ENCODE measurements around the gene SCAMP4. TPM values are rescaled to one million over a fixed set of nuclear protein-coding genes. Genes with fewer than 3 reads are reported as not detected.

The SCAMP4 gene
- total and polyA plus RNA-seq, 9 of the 15 experiments (the other 6 are each of a cell fraction or from before 2014, with no cell fraction given) = 0.81 to 45.9 (median 12.8) TPM

DNA sequence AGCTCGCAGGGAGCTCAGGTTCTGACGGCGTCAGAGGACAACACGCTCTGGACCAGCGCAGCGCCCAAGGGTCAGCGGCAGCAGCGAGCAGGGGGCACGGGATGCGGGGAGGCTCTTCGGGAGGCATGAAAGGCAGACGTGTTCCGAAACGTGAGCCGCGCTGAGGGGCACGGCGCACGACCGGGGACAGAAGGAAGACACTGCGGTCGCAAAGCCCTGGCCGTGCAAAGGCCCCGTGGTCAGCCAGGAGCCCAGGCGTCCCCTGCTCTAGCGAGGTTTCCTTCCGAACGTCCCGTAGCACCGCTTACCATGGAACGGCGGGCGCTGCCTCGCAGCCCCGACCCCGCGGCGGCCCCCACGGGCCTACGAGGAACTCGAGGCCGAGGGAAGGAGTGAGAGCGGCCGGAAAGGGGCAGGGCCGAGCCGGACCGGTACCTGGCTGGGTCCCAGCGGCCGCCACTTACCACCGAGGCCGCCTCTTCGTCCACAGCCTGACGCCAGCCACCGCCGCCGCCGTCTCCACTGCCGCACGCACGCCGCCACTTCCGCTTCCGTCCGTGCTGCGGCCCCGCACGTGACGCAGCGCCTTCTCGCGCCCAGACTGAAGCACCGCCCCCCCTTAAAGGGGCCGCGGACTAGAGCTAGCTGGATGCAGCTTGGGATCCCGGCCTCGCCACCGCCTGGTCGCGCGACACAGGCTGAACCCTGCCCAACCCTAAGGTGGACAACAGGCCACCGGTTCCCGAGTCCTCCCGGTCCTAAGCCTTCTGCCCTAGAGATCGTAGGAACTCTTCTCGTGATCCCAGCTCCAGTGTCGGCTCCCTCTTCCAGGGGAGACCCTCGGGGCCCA lies 29.3 kb upstream of the SCAMP4 start (continued):
- TF ChIP-seq PRDM10 (IDR thresholded peaks at IDR 0.05; ENCODE audit: partially characterized antibody) (peak; percentile 45), MEIS2 (IDR thresholded peaks at IDR 0.05; ENCODE audit: partially characterized antibody) (no peak), ZNF436 (CRISPR knock-in tag; IDR thresholded peaks at IDR 0.05) (no peak), EP400 (IDR thresholded peaks at IDR 0.05) (peak; percentile 79; the same call in 1 of the 2 replicates), LEF1 (IDR thresholded peaks at IDR 0.05) (no peak; the same call in 1 of the 2 replicates), BACH1 (tag; IDR thresholded peaks at IDR 0.05) (no peak), TBL1XR1 (IDR thresholded peaks at IDR 0.05; ENCODE audit: low read length in 2 of 2) (no peak; a peak in 1 of 4 replicates), ZNF274 (IDR thresholded peaks at IDR 0.05; ENCODE audit: borderline replicate concordance, low read depth, low read length) (no peak), ZNF561 (CRISPR knock-in tag; conservative IDR thresholded peaks at IDR 0.05) (no peak), RNF2 (IDR thresholded peaks at IDR 0.05) (peak; percentile 43; the same call in 1 of the 2 replicates), NFE2 (IDR thresholded peaks at IDR 0.05; ENCODE audit: low read depth) (peak; percentile 76), ZNF655 (CRISPR knock-in tag; IDR thresholded peaks at IDR 0.05) (no peak), HINFP (tag; conservative IDR thresholded peaks at IDR 0.05; ENCODE audit: low read depth) (no peak)
- TF ChIP-seq, protein P1, sequence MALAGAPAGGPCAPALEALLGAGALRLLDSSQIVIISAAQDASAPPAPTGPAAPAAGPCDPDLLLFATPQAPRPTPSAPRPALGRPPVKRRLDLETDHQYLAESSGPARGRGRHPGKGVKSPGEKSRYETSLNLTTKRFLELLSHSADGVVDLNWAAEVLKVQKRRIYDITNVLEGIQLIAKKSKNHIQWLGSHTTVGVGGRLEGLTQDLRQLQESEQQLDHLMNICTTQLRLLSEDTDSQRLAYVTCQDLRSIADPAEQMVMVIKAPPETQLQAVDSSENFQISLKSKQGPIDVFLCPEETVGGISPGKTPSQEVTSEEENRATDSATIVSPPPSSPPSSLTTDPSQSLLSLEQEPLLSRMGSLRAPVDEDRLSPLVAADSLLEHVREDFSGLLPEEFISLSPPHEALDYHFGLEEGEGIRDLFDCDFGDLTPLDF (CRISPR knock-in tag; IDR thresholded peaks at IDR 0.05) = peak; percentile 90
- TF ChIP-seq, protein P2, sequence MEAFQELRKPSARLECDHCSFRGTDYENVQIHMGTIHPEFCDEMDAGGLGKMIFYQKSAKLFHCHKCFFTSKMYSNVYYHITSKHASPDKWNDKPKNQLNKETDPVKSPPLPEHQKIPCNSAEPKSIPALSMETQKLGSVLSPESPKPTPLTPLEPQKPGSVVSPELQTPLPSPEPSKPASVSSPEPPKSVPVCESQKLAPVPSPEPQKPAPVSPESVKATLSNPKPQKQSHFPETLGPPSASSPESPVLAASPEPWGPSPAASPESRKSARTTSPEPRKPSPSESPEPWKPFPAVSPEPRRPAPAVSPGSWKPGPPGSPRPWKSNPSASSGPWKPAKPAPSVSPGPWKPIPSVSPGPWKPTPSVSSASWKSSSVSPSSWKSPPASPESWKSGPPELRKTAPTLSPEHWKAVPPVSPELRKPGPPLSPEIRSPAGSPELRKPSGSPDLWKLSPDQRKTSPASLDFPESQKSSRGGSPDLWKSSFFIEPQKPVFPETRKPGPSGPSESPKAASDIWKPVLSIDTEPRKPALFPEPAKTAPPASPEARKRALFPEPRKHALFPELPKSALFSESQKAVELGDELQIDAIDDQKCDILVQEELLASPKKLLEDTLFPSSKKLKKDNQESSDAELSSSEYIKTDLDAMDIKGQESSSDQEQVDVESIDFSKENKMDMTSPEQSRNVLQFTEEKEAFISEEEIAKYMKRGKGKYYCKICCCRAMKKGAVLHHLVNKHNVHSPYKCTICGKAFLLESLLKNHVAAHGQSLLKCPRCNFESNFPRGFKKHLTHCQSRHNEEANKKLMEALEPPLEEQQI (IDR thresholded peaks at IDR 0.05) = no peak

Data from K562 (cell line).